DMS53 treated with DMSO at 0.1 percent for 48 hours (cell line): ENCODE data around the gene UVRAG.
"Not testable (repeated sequence)": the region's sequence is repeated elsewhere in the genome, so short reads cannot be mapped to it uniquely, and the experiment has no call there.

Experiments used
- DNase-seq: peaks from one replicate; lab custom pipeline; 2025; ENCODE audit not compliant: unreplicated experiment; lab: John Stamatoyannopoulos, UW

Gene UVRAG

GRCh38 chr11:76049511-76049910 lies 234.5 kb downstream of the UVRAG start:
- DNase-seq, result no peak

GRCh38 chr11:76051937-76052336 lies 236.9 kb downstream of the UVRAG start:
- DNase-seq, result no peak

- no peak for DNase-seq
These were observed 239.3 kb downstream of the UVRAG start for GRCh38 chr11:76054330-76054729.

GRCh38 chr11:76056876-76057275 lies 241.9 kb downstream of the UVRAG start:
- no peak for DNase-seq

GRCh38 chr11:76060475-76061036 lies 245.5 kb downstream of the UVRAG start:
- not testable (repeated sequence) for DNase-seq

GRCh38 chr11:76062733-76063132 lies 247.7 kb downstream of the UVRAG start:
- DNase-seq, result no peak

- DNase-seq, result no peak
These were observed 249.2 kb downstream of the UVRAG start for GRCh38 chr11:76064192-76064591.

GRCh38 chr11:76067099-76067498 lies 252.1 kb downstream of the UVRAG start:
- no peak for DNase-seq

GRCh38 chr11:76069001-76069400 lies 254.0 kb downstream of the UVRAG start:
- DNase-seq, result no peak

GRCh38 chr11:76071090-76071489 lies 256.1 kb downstream of the UVRAG start:
- no peak for DNase-seq

GRCh38 chr11:76073724-76074123 lies 258.7 kb downstream of the UVRAG start:
- DNase-seq, result no peak

- DNase-seq, result no peak
These were observed 259.4 kb downstream of the UVRAG start for GRCh38 chr11:76074148-76075095.

- no peak for DNase-seq
These were observed 260.7 kb downstream of the UVRAG start for GRCh38 chr11:76075716-76076115.

GRCh38 chr11:76076253-76076652 lies 261.2 kb downstream of the UVRAG start:
- not testable (repeated sequence) for DNase-seq

GRCh38 chr11:76076749-76077148 lies 261.7 kb downstream of the UVRAG start:
- DNase-seq, result no peak

GRCh38 chr11:76077575-76078150 lies 262.7 kb downstream of the UVRAG start:
- no peak for DNase-seq

- not testable (repeated sequence) for DNase-seq
These were observed 266.1 kb downstream of the UVRAG start for GRCh38 chr11:76081084-76081483.

- DNase-seq, result no peak
These were observed 268.8 kb downstream of the UVRAG start for GRCh38 chr11:76083563-76084451.

- no peak for DNase-seq
These were observed 270.3 kb downstream of the UVRAG start for GRCh38 chr11:76085270-76085669.

- no peak for DNase-seq
These were observed 272.0 kb downstream of the UVRAG start for GRCh38 chr11:76086743-76087635.
